H9 (cell line): ENCODE results near the gene CHST2. TPM values are rescaled to one million over a fixed set of nuclear protein-coding genes. Genes with fewer than 3 reads are reported as not detected.

Experiments
- DNase-seq: peaks from one replicate; pipeline ENCODE4 v3.0.0-alpha.2; 2017
- H2AFZ ChIP-seq: one replicate; pipeline ENCODE4 v1.6.1; 2013; ENCODE audit warnings: mild to moderate bottlenecking, low read length, control low read depth, moderate library complexity
- H2AK5ac ChIP-seq: 2 replicates; pipeline ENCODE4 v1.6.1; 2013; ENCODE audit warnings: low read length, control low read depth, mixed read lengths; ENCODE audit not compliant: insufficient read length
- H2BK120ac ChIP-seq: one replicate; pipeline ENCODE4 v1.6.1; 2013; ENCODE audit warnings: low read depth, mild to moderate bottlenecking, low read length, control low read depth, inconsistent platforms; ENCODE audit not compliant: poor library complexity, severe bottlenecking
- H2BK12ac ChIP-seq: 2 replicates; pipeline ENCODE4 v1.6.1; 2013; ENCODE audit warnings: low read length, control low read depth, mixed read lengths, low read depth; ENCODE audit not compliant: insufficient read length
- H2BK15ac ChIP-seq: 2 replicates; pipeline ENCODE4 v1.6.1; 2013; ENCODE audit warnings: low read depth, low read length, control low read depth
- H2BK20ac ChIP-seq: one replicate; pipeline ENCODE4 v1.6.1; 2013; ENCODE audit warnings: low read depth, mild to moderate bottlenecking, low read length, control low read depth, inconsistent platforms; ENCODE audit not compliant: poor library complexity, severe bottlenecking
- H2BK5ac ChIP-seq: 2 replicates; pipeline ENCODE4 v1.6.1; 2013; ENCODE audit warnings: low read length, control low read depth, mixed read lengths; ENCODE audit not compliant: insufficient read length
- H3K14ac ChIP-seq: 2 replicates; pipeline ENCODE4 v1.6.1; 2013; ENCODE audit warnings: low read length, control low read depth; ENCODE audit not compliant: insufficient read depth
- H3K18ac ChIP-seq: 2 replicates; pipeline ENCODE4 v1.6.1; 2013; ENCODE audit warnings: low read depth, mild to moderate bottlenecking, mixed read lengths, low read length, control low read depth; ENCODE audit not compliant: insufficient read length
- H3K23ac ChIP-seq: 2 replicates; pipeline ENCODE4 v1.6.1; 2013; ENCODE audit warnings: low read length, control low read depth, mixed read lengths, low read depth; ENCODE audit not compliant: insufficient read length
- H3K23me2 ChIP-seq: 2 replicates; pipeline ENCODE4 v1.6.1; 2013; ENCODE audit warnings: low read depth, mild to moderate bottlenecking, mixed read lengths, low read length, control low read depth; ENCODE audit not compliant: insufficient read length, poor library complexity, severe bottlenecking
- H3K27ac ChIP-seq: 2 replicates; pipeline ENCODE4 v1.5.1; 2013; ENCODE audit warnings: low read length, control low read depth, mixed read lengths, low read depth; ENCODE audit not compliant: insufficient read length
- H3K27me3 ChIP-seq: 2 replicates; pipeline ENCODE4 v1.6.1; 2013; ENCODE audit warnings: low read length, control low read depth, inconsistent platforms; ENCODE audit not compliant: insufficient read depth
- H3K4ac ChIP-seq: 2 replicates; pipeline ENCODE4 v1.6.1; 2013; ENCODE audit warnings: low read depth, mild to moderate bottlenecking, control low read depth, inconsistent platforms, low read length, moderate library complexity
- H3K4me1 ChIP-seq: 2 replicates; pipeline ENCODE4 v1.6.1; 2013; ENCODE audit warnings: low read length, control low read depth, inconsistent platforms; ENCODE audit not compliant: insufficient read depth
- H3K4me2 ChIP-seq: 2 replicates; pipeline ENCODE4 v1.6.1; 2013; ENCODE audit warnings: low read length, control low read depth, mixed read lengths; ENCODE audit not compliant: insufficient read length, insufficient read depth
- H3K56ac ChIP-seq: 2 replicates; pipeline ENCODE4 v1.6.1; 2013; ENCODE audit warnings: low read depth, mild to moderate bottlenecking, mixed read lengths, low read length, control low read depth; ENCODE audit not compliant: insufficient read length
- H3K79me1 ChIP-seq: 2 replicates; pipeline ENCODE4 v1.6.1; 2013; ENCODE audit warnings: low read depth, mild to moderate bottlenecking, moderate library complexity, low read length, control low read depth, inconsistent platforms; ENCODE audit not compliant: insufficient read depth, poor library complexity, severe bottlenecking
- H3K79me2 ChIP-seq: 2 replicates; pipeline ENCODE4 v1.6.1; 2013; ENCODE audit warnings: low read length, control low read depth, inconsistent platforms; ENCODE audit not compliant: insufficient read depth
- H3K9ac ChIP-seq: 2 replicates; pipeline ENCODE4 v1.6.1; 2013; ENCODE audit warnings: low read length, control low read depth, mixed read lengths; ENCODE audit not compliant: insufficient read length; ENCODE audit errors: extremely low read depth
- H3K9me3 ChIP-seq: one replicate; pipeline ENCODE4 v1.6.1; 2013; ENCODE audit warnings: low read depth, low read length, inconsistent platforms; ENCODE audit not compliant: control insufficient read depth
- H3T11ph ChIP-seq: one replicate; pipeline ENCODE4 v1.6.1; 2013; ENCODE audit warnings: mild to moderate bottlenecking, low read length, control low read depth, inconsistent platforms
- H4K20me1 ChIP-seq: one replicate; pipeline ENCODE4 v1.6.1; 2013; ENCODE audit not compliant: control insufficient read depth, insufficient read length, insufficient read depth
- H4K5ac ChIP-seq: 2 replicates; pipeline ENCODE4 v1.6.1; 2013; ENCODE audit warnings: low read depth, mild to moderate bottlenecking, mixed read lengths, low read length, control low read depth; ENCODE audit not compliant: insufficient read length
- H4K8ac ChIP-seq: replicated peaks from 2 replicates; pipeline ENCODE4 v1.6.1; 2013; ENCODE audit warnings: low read length, control low read depth, mixed read lengths, low read depth; ENCODE audit not compliant: insufficient read length
- H4K91ac ChIP-seq: 2 replicates; pipeline ENCODE4 v1.6.1; 2013; ENCODE audit warnings: low read depth, mild to moderate bottlenecking, moderate library complexity, mixed read lengths, low read length, control low read depth; ENCODE audit not compliant: insufficient read length
- H3K27ac Mint-ChIP-seq, 3 experiments: 2 replicates in 2 of 3; 3 replicates in 1 of 3; pipeline ENCODE4 v1.8.0; 2020 to 2021; ENCODE audit warnings: mixed read lengths in 3 of 3, mild to moderate bottlenecking in 1 of 3, moderate library complexity in 1 of 3
- H3K27me3 Mint-ChIP-seq: 2 replicates; pipeline ENCODE4 v1.8.0; 2021; ENCODE audit warnings: low read depth, mild to moderate bottlenecking, moderate library complexity, mixed read lengths
- H3K36me3 Mint-ChIP-seq, 3 experiments: 2 replicates in 2 of 3; 3 replicates in 1 of 3; pipeline ENCODE4 v1.8.0; 2020 to 2021; ENCODE audit warnings: low read depth in 3 of 3, mixed read lengths in 3 of 3; ENCODE audit not compliant: insufficient read depth in 1 of 3
- H3K4me1 Mint-ChIP-seq, 2 experiments: 2 replicates each; pipeline ENCODE4 v1.8.0; 2020; ENCODE audit warnings: mixed read lengths in 2 of 2
- H3K4me3 Mint-ChIP-seq, 2 experiments: 2 replicates in 1 of 2; 3 replicates in 1 of 2; pipeline ENCODE4 v1.8.0; 2020 to 2021; ENCODE audit warnings: mild to moderate bottlenecking in 2 of 2, mixed read lengths in 2 of 2, moderate library complexity in 1 of 2
- H3K9me3 Mint-ChIP-seq, 2 experiments: 2 replicates in 1 of 2; 3 replicates in 1 of 2; pipeline ENCODE4 v1.8.0; 2020; ENCODE audit warnings: mild to moderate bottlenecking in 2 of 2, mixed read lengths in 2 of 2, moderate library complexity in 1 of 2
- WGBS: extraction: QIAGEN DNeasy Blood & Tissue Kit; methylation state at CpG from one replicate; pipeline ENCODE4 v1.1.7; 2013; ENCODE audit warnings: missing lambda C conversion rate, low lambda C conversion rate, mixed read lengths; ENCODE audit not compliant: insufficient read length; ENCODE audit errors: extremely low coverage; 5-methylcytosine and 5-hydroxymethylcytosine counted together
- total RNA-seq: library from RNA; stranded (reverse); gene quantifications from 2 replicates; pipeline ENCODE4 v1.2.1, GENCODE V29; 2021
- TF ChIP-seq, protein P1 (sequence below): fragments of 200-600 bp; sonication (generic); conservative IDR thresholded peaks from 3 replicates; pipeline ENCODE4 v1.8.0; 2021; ENCODE audit warnings: antibody characterized with exemption, mild to moderate bottlenecking

CHST2 gene
- total RNA-seq, 1 experiment from 2014 or later: 5.8 TPM

GRCh38 chr3:143150071-143150470 lies 30.5 kb downstream of the CHST2 start:
- Histone ChIP-seq H3K4me1 (no peaks in the 10 kb centered on the region), H3K27me3 (no peaks in the 10 kb centered on the region), H3K27ac (no peak overlapping the region), H3K23me2 (no peaks in the 10 kb centered on the region), H3K79me1 (no peaks in the 10 kb centered on the region), H3K79me2 (no peaks in the 10 kb centered on the region), H2BK15ac (no peak overlapping the region), H2BK12ac (no peak overlapping the region), H3K9me3 (no peaks in the 10 kb centered on the region), H3K23ac (no peak overlapping the region), H2BK5ac (no peak overlapping the region), H3K4me2 (no peak overlapping the region), H2BK20ac (no peak overlapping the region), H4K20me1 (no peaks in the 10 kb centered on the region), H4K8ac (no peak overlapping the region), H3K9ac (no peak overlapping the region), H2AK5ac (no peak overlapping the region), H2BK120ac (no peak overlapping the region), H4K91ac (no peak overlapping the region), H3T11ph (no peak overlapping the region), H3K56ac (no peak overlapping the region), H3K14ac (no peak overlapping the region), H3K18ac (no peak overlapping the region), H3K4ac (no peak overlapping the region), H2AFZ (no peak overlapping the region), H4K5ac (no peak overlapping the region)
- peaks cover 3% of the 10 kb centered on the region; the same call in 1 of the 2 replicates for H3K27me3 Mint-ChIP-seq
- TF ChIP-seq, protein P1, sequence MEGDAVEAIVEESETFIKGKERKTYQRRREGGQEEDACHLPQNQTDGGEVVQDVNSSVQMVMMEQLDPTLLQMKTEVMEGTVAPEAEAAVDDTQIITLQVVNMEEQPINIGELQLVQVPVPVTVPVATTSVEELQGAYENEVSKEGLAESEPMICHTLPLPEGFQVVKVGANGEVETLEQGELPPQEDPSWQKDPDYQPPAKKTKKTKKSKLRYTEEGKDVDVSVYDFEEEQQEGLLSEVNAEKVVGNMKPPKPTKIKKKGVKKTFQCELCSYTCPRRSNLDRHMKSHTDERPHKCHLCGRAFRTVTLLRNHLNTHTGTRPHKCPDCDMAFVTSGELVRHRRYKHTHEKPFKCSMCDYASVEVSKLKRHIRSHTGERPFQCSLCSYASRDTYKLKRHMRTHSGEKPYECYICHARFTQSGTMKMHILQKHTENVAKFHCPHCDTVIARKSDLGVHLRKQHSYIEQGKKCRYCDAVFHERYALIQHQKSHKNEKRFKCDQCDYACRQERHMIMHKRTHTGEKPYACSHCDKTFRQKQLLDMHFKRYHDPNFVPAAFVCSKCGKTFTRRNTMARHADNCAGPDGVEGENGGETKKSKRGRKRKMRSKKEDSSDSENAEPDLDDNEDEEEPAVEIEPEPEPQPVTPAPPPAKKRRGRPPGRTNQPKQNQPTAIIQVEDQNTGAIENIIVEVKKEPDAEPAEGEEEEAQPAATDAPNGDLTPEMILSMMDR: no peak
- WGBS: no CpG with 5 or more reads among the region's 3 CpGs
- no peaks in the 10 kb centered on the region for H3K36me3 Mint-ChIP-seq
- no peaks in the 10 kb centered on the region for H3K4me1 Mint-ChIP-seq
- H3K4me3 Mint-ChIP-seq: no peak overlapping the region
- no peaks in the 10 kb centered on the region for H3K9me3 Mint-ChIP-seq
- no peak for DNase-seq
- no peak overlapping the region for H3K27ac Mint-ChIP-seq
